CD4-positive, alpha-beta T cell treated with Interleukin-6 at 100 ng/mL for 8 hours (primary cell): Measurements from ENCODE around the gene BMPR1A.
A peak's percentile ranks its signal among the peaks of the same experiment; 100 is the strongest.

Experiments
- DNase-seq: peaks from one replicate; pipeline ENCODE4 v3.0.0-alpha.2; 2020; ENCODE audit warnings: mixed read lengths, low spot score

Gene BMPR1A

DNA sequence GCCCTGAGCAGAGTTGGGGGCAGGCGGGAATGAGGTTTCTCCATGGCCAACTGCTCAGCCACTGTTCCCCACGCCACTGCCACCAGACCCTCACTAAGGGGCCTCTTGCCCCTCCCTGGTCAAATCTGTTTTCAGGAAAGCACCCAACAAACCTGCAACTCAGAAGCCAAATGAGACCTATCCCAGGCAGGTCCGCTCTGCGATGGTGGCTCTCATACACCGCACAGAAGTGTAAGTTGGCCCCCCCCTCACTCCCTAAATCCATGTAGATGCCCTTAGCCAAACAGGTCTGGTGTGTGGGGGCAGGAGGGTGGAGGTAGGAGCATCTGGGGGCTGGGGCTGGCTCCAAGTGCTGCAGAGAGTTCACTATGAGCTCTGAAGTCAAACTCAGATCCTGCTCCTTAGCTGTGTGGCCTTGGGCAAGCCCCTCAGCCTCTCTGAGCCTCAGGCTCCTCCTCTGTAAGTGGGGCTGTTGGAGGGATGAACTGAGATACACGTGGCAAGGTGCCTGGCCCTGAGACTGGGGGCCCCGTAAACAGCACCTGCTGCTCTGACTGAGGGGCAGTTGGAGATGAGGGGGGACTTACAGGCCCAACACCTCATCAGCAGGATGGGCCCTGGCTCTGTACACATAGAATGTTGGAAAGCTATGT is 199.9 kb downstream of the BMPR1A start:
- no peak for DNase-seq

GRCh38 chr10:86956848-86957448 is 200.5 kb downstream of the BMPR1A start:
- DNase-seq: no peak

DNA sequence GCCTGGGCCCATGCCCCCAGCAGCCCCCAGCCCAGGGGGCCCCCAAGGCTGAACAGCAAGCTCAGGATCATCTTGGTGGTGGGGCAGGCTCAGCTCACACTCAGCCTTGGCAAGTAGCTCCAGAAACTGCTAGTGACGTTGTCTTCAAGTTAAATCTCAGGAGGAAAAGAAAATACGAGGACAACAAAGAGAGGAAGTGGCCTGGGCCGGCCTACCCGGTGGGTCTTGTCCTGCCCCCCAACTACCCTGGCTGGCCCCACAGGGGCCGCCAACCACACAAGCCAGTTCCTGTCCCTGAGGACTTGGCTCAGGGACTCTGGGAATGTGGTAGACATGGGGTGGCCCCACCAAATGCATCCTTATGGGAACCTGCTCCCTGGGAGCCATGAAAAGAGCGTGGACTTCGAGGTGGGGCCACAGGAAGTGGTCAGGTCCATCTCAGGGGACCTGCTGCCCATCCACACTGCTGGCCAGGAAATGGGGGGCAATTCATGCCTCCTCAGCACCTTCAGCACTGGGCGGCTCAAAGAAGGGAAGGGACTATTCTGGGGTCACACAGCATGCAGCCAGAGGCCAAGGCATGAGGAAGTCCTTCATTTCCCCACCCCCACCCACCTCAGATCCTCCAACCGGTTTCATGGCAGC is 201.2 kb downstream of the BMPR1A start, which contains the start of gene MMRN2:
MMRN2 (minus strand) TSS at position 145 of the 645 bp plus-strand sequence; CDS start at position 71, 74 bp downstream.
- no peak for DNase-seq

- DNase-seq: no peak
Measured at GRCh38 chr10:86958116-86958900, 201.9 kb downstream of the BMPR1A start, which contains the start of gene SNCG. Gene SNCG, plus strand, starts transcription at chr10:86958599. Its CDS starts 99 bp downstream, at chr10:86958698.

GRCh38 chr10:86958901-86959736 is 202.7 kb downstream of the BMPR1A start:
- no peak for DNase-seq

- DNase-seq: no peak
Measured at GRCh38 chr10:86959737-86960002, 203.3 kb downstream of the BMPR1A start.

DNA sequence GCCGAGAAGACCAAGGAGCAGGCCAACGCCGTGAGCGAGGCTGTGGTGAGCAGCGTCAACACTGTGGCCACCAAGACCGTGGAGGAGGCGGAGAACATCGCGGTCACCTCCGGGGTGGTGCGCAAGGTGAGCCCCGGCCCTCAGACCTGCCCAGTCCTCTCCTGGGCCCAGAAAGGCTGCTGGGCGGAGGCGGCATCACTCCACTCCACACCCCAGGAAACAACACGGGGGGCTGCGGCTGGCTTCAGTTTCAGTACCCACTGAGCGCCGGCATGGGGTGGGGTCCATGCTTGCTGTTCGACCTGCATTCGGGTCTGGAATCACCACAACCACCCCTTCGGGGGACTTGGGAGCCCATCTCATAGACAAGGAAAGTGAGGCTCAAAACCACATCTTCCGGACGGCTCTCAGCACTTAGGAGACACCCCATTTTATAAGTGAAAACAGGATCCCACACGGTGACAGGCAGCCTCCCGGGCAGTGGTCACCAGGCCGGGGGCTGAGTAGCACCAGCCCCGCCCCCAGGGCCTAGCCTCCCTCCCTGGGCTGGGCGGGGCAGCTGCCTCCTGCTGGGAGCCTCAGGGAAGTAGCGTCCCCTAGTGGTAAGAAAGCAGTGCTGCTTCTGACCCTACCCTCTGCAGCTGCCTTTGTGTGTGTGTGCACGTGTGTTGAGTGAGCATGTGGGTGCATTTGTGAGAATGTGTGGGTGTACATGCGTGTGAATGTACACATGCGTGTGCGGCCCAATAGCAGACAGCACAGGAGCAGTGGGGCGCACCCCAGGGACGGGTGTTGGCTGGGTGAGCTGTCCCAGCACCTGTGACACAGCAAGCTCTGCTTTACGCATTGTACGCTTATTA is 203.8 kb downstream of the BMPR1A start:
- peak; percentile 38 for DNase-seq

GRCh38 chr10:86960863-86961434 is 204.5 kb downstream of the BMPR1A start:
- DNase-seq: no peak

DNA sequence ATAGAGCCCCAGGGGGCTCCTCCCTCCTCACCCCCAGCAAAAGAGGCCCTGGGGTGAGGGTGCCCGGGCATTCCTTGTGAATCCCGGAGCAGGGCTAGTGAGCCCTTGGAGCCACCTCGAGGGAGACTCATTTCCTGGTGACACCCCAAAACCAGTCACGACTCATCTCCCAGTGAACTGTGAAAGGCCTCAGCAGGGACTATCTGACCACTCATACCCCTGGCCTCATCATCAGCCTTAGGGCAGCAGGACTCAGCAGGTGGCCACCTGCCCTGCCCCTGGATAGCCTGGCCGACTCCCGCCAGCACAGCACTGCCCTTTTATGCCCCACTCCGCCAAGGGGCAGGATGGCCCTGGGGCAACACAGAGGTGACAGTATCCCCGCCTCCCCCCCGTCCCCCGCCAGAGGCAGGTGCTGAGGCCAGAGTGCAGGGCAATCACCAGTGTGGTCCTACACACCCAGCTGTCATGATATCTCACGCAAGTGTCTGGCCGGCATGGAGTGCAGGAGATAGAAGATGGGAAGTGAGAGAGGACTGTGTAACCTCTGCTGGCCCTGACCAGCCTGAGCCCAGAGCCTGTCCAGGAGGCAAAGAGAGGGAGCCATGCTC is 205.2 kb downstream of the BMPR1A start:
- DNase-seq: no peak

DNA sequence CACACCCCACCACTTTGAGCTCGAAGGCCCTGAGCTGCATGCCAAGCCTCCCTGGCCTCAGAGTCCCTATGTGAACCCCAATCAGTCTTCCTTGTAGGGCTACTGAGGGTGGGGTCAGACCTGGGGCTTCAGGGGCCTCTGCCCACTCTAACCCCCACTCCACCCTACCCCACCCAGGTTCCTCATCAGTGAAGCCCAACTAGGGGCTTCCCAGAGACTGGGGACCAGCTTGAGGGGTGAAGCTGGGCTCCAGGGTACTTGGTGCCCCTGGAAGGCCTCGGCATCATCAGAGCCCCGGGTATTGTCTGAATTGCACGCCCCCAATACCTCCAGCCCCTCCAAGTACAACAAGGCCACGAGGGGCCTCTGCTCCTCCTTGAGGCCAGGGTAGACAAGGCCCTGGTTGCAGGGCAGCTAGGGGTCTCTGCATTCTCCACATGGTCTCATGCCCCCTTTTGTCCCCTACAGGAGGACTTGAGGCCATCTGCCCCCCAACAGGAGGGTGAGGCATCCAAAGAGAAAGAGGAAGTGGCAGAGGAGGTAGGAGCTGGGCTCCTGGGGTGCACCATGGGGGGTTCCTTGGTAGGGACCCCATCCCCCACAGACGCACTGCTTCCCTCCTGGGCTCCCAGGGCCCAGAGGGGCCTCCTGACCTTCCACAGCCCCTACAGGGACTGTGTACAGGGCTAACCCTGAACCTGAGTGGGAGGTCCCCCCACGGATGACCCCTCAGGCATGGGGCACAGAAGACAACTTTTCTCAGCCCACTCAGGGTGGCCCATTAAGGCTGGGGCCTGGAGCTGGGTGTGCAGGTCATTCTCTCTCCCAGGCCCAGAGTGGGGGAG is 205.9 kb downstream of the BMPR1A start:
- no peak for DNase-seq

GRCh38 chr10:86962981-86963310 is 206.5 kb downstream of the BMPR1A start:
- DNase-seq: no peak

GRCh38 chr10:86963341-86963919 is 207.0 kb downstream of the BMPR1A start:
- DNase-seq: no peak

- no peak for DNase-seq
Measured at GRCh38 chr10:86964061-86964846, 207.8 kb downstream of the BMPR1A start.

GRCh38 chr10:86964847-86965190 is 208.4 kb downstream of the BMPR1A start:
- no peak for DNase-seq

GRCh38 chr10:86965986-86966654 is 209.7 kb downstream of the BMPR1A start:
- DNase-seq: no peak

- no peak for DNase-seq
Measured at GRCh38 chr10:86967481-86967941, 211.1 kb downstream of the BMPR1A start.

GRCh38 chr10:86968271-86968993 is 212.0 kb downstream of the BMPR1A start, which contains the start of gene ADIRF:
Gene ADIRF, plus strand, starts transcription at chr10:86968482. Its CDS starts 63 bp downstream, at chr10:86968545.
- no peak for DNase-seq
